Common myeloid progenitor, CD34-positive (primary cell): ENCODE measurements around the gene SLC35A3. TPM values are rescaled to one million over a fixed set of nuclear protein-coding genes. Genes with fewer than 3 reads are reported as not detected.

Experiments
- CTCF ChIA-PET: fragments of 350-600 bp; sonication (Branson Sonifier 250); formaldehyde crosslinking; loops from one replicate; lab custom pipeline; 2021; ENCODE audit warnings: antibody characterized with exemption; lab: Charles Lee
- POLR2A ChIA-PET: fragments of 350-600 bp; sonication (Branson Sonifier 250); formaldehyde crosslinking; loops from one replicate; lab custom pipeline; 2021; ENCODE audit warnings: antibody characterized with exemption; lab: Charles Lee
- DNase-seq, 3 donors: peaks; one replicate each; pipeline versions ENCODE4 v3.0.0 to v3.0.0-alpha.2; 2013
- H3K27ac ChIP-seq, 2 experiments: 1 replicate in 1 of 2; 2 replicates in 1 of 2; pipeline ENCODE4 v1.7.0; 2013; ENCODE audit warnings: inconsistent platforms in 2 of 2, low read length in 2 of 2, mild to moderate bottlenecking in 2 of 2, low read depth in 1 of 2, moderate library complexity in 1 of 2; ENCODE audit not compliant: severe bottlenecking in 2 of 2, insufficient read depth in 1 of 2, poor library complexity in 1 of 2
- H3K27me3 ChIP-seq, 5 experiments: replicated peaks in 2 of 5; 1 replicate in 3 of 5; 2 replicates in 2 of 5; pipeline versions ENCODE4 v1.6.1 to v1.7.0; 2013; ENCODE audit warnings: low read length in 4 of 5, mild to moderate bottlenecking in 2 of 5, moderate library complexity in 2 of 5, inconsistent platforms in 1 of 5; ENCODE audit not compliant: insufficient read depth in 5 of 5, control insufficient read depth in 4 of 5
- H3K36me3 ChIP-seq, 4 experiments: 1 replicate in 2 of 4; 2 replicates in 2 of 4; pipeline versions ENCODE4 v1.6.1 to v1.7.0; 2013; ENCODE audit warnings: low read length in 3 of 4, control low read depth in 1 of 4, mild to moderate bottlenecking in 1 of 4; ENCODE audit not compliant: control insufficient read depth in 4 of 4, insufficient read depth in 4 of 4
- H3K4me1 ChIP-seq, 4 experiments: 1 replicate in 3 of 4; 2 replicates in 1 of 4; pipeline versions ENCODE4 v1.6.1 to v1.7.1; 2013; ENCODE audit warnings: low read length in 3 of 4, mild to moderate bottlenecking in 3 of 4, control low read depth in 1 of 4, inconsistent platforms in 1 of 4, moderate library complexity in 1 of 4; ENCODE audit not compliant: control insufficient read depth in 4 of 4, insufficient read depth in 4 of 4; ENCODE audit errors: control extremely low read depth in 1 of 4
- H3K4me3 ChIP-seq, 7 experiments: 1 replicate in 4 of 7; 2 replicates in 3 of 7; pipeline versions ENCODE4 v1.5.1 to v1.7.0; 2013; ENCODE audit warnings: mild to moderate bottlenecking in 7 of 7, low read length in 6 of 7, moderate library complexity in 6 of 7, inconsistent platforms in 2 of 7, low read depth in 2 of 7, control low read depth in 1 of 7; ENCODE audit not compliant: insufficient read depth in 4 of 7, control insufficient read depth in 1 of 7; ENCODE audit errors: extremely low read depth in 1 of 7
- H3K9me3 ChIP-seq, 5 experiments: 1 replicate in 4 of 5; 2 replicates in 1 of 5; pipeline versions ENCODE4 v1.6.1 to v1.7.1; 2013; ENCODE audit warnings: low read length in 4 of 5, mild to moderate bottlenecking in 2 of 5, inconsistent platforms in 1 of 5, low read depth in 1 of 5, moderate library complexity in 1 of 5; ENCODE audit not compliant: control insufficient read depth in 4 of 5, insufficient read depth in 2 of 5; ENCODE audit errors: control extremely low read depth in 1 of 5
- whole genome bisulfite sequencing: methylation state at CpG from one replicate; pipeline ENCODE4 v1.1.5; 2013; ENCODE audit not compliant: insufficient coverage; 5-methylcytosine and 5-hydroxymethylcytosine counted together
- polyA plus RNA-seq: library from polyadenylated mRNA; unstranded; fragments of 120-200 nt; gene quantifications from one replicate; pipeline ENCODE4 v1.2.1, GENCODE V29; 2013

Gene SLC35A3
- polyA plus RNA-seq, result 39.7 TPM

DNA sequence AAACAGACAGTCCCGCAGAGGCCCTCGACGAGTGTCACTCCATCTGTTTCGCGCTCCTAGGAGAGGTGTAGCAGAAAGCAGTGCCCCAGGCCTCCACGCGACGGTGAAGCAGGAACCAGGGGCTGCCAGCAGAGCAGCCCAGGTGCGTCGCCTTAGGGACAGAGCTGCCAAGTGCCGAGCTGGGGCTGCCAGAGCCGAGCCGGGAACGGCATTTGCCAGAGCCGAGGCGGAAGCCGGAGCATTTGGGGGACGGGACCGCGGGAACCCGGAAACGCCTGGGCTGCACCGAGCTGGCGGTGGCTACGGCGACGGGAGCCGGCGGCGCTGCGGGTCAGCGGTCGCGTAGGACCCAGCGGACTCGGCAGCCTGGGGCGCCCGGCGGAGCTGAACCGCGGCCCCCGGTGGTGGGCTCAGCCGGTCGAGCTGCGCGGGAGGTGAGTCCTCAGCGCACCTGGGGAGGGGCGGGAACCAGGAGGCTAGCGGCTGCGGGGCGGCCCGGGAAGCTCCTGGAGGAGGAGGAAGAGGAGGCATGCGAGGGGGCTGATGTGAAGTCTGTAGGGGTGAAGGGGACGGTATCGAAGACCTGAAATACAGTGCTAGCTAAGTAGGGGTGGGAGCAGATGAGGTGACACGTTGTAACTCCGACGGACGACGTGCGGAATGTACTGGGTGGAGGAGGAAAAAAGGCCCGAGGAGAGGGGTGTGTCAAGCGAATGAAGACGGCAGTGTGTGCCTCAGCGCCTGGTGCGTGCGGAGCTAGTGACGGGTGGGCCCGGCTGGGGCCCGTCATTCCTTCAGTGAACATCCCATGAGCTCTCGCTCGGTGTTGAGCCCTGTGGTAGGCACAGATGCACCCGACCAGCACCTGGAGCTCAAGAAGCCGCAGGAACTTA, at the start of gene SLC35A3:
SLC35A3 (plus strand) TSS at position 268 of the 893 bp plus-strand sequence. CDS start 23,559 bp downstream, outside the sequence.
- Histone ChIP-seq H3K9me3 (no peaks in the 10 kb centered on the region), H3K27ac (peak within 1 kb of the TSS; percentile 40 to 84), H3K4me1 (peaks cover 9 to 20% (median 14%) of the 10 kb centered on the region in 4 experiments), H3K36me3 (peaks cover 0 to 4% (median 1%) of the 10 kb centered on the region in 4 experiments), H3K27me3 (no peaks in the 10 kb centered on the region), H3K4me3 (peak within 1 kb of the TSS; percentile 53 to 95 (median 91))
- ChIA-PET CTCF (interaction anchor here (0.7 to 1.5 kb wide), 4 partner anchors 31 to 109 kb away, joined by 3 read pairs; no protein-coding TSS in a partner anchor), POLR2A (interaction anchor here (0.5 to 0.7 kb wide), 2 partner anchors 30 to 382 kb away, joined by 3 read pairs; no protein-coding TSS in a partner anchor)
- 0% methylated on average over 74 of the region's 74 CpGs for WGBS
- peak; percentile 80 to 89 (median 85) for DNase-seq

DNA sequence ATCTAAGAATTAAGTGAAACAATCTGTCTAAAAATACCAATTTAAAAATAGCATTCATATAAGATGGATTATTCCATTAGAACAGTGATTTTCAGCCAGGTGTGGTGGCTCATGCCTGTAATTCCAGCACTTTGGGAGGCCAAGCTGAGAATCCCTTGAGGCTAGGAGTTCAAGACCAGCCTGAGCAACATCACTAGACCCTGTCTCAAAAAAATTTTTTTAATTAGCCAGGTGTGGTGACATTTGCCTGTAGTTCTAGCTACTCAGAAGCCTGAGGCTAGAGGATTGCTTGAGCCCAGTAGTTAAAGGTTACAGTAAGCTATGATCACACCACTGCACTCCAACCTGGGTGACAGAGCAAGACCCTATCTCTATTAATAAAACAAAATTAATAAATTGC, 35.0 kb upstream of the SLC35A3 start:
- H3K9me3 ChIP-seq, result peaks cover 0 to 8% (median 0%) of the 10 kb centered on the region in 5 experiments
- POLR2A ChIA-PET, result no interaction called here
- CTCF ChIA-PET, result interaction anchor here (1.5 kb wide), 1 partner anchor 19 kb away, joined by 3 read pairs; no protein-coding TSS in a partner anchor
- no peaks in the 10 kb centered on the region for H3K27me3 ChIP-seq
- H3K27ac ChIP-seq, result no peak overlapping the region
- no peak overlapping the region for H3K4me3 ChIP-seq
- no peaks in the 10 kb centered on the region for H3K36me3 ChIP-seq
- H3K4me1 ChIP-seq, result no peaks in the 10 kb centered on the region
- no peak for DNase-seq

DNA sequence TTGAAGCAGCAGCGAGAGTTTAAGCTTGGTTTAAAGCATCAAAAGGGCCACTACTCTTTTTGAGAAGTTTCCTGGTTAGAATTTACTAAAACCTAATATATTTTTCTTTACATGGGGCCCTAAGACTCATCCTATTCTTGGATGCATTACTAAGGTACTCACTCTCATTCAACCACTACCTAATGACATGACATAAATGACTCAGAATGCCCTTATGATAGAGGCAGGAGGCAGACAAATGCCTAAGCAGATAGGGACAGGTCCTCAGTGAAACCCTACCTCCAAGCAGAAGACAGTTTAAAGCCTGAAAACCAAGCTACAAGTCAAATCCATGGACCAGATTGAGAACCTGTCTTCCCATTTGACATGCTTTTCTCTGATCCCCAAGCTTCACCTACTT, 34.3 kb upstream of the SLC35A3 start:
- Histone ChIP-seq H3K4me3 (no peak overlapping the region), H3K27ac (no peak overlapping the region), H3K4me1 (no peaks in the 10 kb centered on the region), H3K36me3 (no peaks in the 10 kb centered on the region), H3K9me3 (peaks cover 0 to 8% (median 0%) of the 10 kb centered on the region in 5 experiments), H3K27me3 (no peaks in the 10 kb centered on the region)
- CTCF ChIA-PET, result interaction anchor here (1.0 to 1.6 kb wide), 3 partner anchors 18 to 30 kb away, joined by 3 read pairs; no protein-coding TSS in a partner anchor
- DNase-seq, result no peak
- POLR2A ChIA-PET, result no interaction called here
- WGBS, result no CpG with 5 or more reads among the region's 1 CpG

DNA sequence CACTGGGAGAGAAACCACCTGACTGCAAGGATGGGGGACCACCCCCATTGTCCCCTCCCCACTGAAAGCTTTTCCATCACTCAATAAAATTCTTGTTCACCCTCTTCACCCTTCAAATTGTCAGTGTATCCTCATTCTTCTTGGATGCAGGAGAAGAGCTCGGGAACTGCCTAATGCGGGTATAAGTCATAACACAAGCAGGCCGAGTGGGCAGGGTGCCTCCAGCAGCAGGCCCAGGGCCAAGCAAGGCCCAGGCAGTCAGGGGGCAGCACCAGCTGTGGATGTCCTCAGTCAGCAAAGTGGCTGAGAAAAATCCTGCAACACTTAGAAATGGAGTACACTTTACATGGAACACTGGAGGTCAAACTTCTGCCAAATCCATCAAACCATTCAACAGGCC, 33.7 kb upstream of the SLC35A3 start:
- POLR2A ChIA-PET, result no interaction called here

DNA sequence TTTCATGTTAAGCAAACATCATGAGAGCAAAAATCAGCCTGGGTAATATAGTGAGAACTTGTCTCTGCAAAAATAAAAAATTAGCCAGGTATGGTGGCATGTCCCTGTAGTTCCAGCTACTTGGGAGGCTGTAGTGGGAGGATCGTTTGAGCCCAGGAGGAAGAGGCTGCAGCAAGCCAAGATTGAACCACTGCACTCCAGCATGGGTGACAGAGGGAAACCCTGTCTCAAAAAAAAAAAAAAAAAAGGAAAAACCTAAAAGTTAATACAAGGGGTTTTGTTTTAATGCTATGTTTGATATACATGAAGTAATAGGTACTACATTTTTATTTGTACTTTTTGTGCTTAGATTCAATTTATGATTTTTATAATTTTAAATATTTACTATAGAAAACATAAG, 27.1 kb upstream of the SLC35A3 start:
- H3K27ac ChIP-seq, result no peak overlapping the region
- ChIA-PET POLR2A (no interaction called here), CTCF (no interaction called here)
- peaks cover 0 to 3% (median 2%) of the 10 kb centered on the region in 4 experiments for H3K4me1 ChIP-seq
- WGBS, result no CpG with 5 or more reads among the region's 1 CpG
- H3K4me3 ChIP-seq, result no peak overlapping the region
- no peaks in the 10 kb centered on the region for H3K36me3 ChIP-seq
- no peaks in the 10 kb centered on the region for H3K27me3 ChIP-seq
- DNase-seq, result no peak
- H3K9me3 ChIP-seq, result no peaks in the 10 kb centered on the region

More for the DNA sequence above, 33.7 kb upstream of the SLC35A3 start:
- DNase-seq, result no peak
- H3K27me3 ChIP-seq, result no peaks in the 10 kb centered on the region
- peaks cover 0 to 8% (median 0%) of the 10 kb centered on the region in 5 experiments for H3K9me3 ChIP-seq
- no peaks in the 10 kb centered on the region for H3K36me3 ChIP-seq
- H3K4me3 ChIP-seq, result no peak overlapping the region
- 100% methylated on average over 3 of the region's 3 CpGs for WGBS
- no peaks in the 10 kb centered on the region for H3K4me1 ChIP-seq
- CTCF ChIA-PET, result interaction anchor here (1.0 to 1.6 kb wide), 3 partner anchors 17 to 31 kb away, joined by 3 read pairs; no protein-coding TSS in a partner anchor
- no peak overlapping the region for H3K27ac ChIP-seq

DNA sequence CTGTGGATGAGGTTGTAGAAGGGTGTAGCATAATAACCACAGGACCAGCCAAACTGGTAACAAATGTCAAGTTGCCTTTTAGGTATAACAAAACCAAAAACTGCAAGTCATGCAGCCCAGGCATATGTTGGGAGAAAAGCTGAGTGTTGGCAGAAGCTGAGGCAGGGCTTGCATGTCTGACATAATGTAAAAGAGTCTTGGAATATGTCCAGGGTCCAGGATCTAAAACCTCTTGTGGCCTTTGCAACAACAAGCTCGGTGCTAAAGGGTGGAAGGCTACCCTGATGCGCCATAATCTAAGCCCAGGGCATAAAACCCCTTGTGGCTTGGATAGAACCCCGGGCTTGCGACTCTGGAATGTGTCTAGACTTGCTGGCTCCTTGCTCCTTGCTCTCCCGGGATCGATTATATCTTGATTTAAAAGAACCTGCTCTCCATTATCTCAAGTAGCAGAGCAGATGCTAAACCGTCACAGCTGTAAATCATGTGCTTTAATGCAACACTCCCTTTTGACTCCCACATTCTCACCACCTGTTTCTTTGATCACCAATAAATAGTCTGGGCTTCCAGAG, 26.5 kb upstream of the SLC35A3 start:
- ChIA-PET POLR2A (no interaction called here), CTCF (no interaction called here)
- H3K27ac ChIP-seq, result no peak overlapping the region
- no peaks in the 10 kb centered on the region for H3K27me3 ChIP-seq
- H3K4me1 ChIP-seq, result peaks cover 0 to 3% (median 2%) of the 10 kb centered on the region in 4 experiments
- peak; percentile 7 to 64 (median 48) for DNase-seq
- no peak overlapping the region for H3K4me3 ChIP-seq
- H3K36me3 ChIP-seq, result no peaks in the 10 kb centered on the region
- H3K9me3 ChIP-seq, result no peaks in the 10 kb centered on the region
- 78% methylated on average over 7 of the region's 7 CpGs for WGBS
